Lower lobe of right lung (tissue), 2 donors: ENCODE data around the gene MTHFD1L. TPM values are rescaled to one million over a fixed set of nuclear protein-coding genes. Genes with fewer than 3 reads are reported as not detected.
A peak's percentile ranks its signal among the peaks of the same experiment; 100 is the strongest.
"Not testable (repeated sequence)": the region's sequence is repeated elsewhere in the genome, so short reads cannot be mapped to it uniquely, and the experiment has no call there.

ENCODE experiments used
- ATAC-seq, 2 donors: fragments of 200-7000 bp; cut with Tn5 transposase; one replicate each; pipeline ENCODE4 v1.9.1; 2020 to 2022; ENCODE audit warnings: mild to moderate bottlenecking in 2 of 2, moderate library complexity in 2 of 2
- DNase-seq: peaks from one replicate; pipeline ENCODE4 v3.0.0-alpha.2; 2020
- H3K27ac ChIP-seq: fragments of 200-600 bp; one replicate; pipeline ENCODE4 v1.8.0; 2022
- H3K27me3 ChIP-seq: fragments of 200-600 bp; one replicate; pipeline ENCODE4 v1.8.0; 2022; ENCODE audit warnings: low read depth
- H3K36me3 ChIP-seq: fragments of 200-600 bp; one replicate; pipeline ENCODE4 v1.8.0; 2022; ENCODE audit warnings: mild to moderate bottlenecking
- H3K4me1 ChIP-seq: fragments of 200-600 bp; one replicate; pipeline ENCODE4 v1.8.0; 2022
- H3K4me3 ChIP-seq: fragments of 200-600 bp; one replicate; pipeline ENCODE4 v1.8.0; 2022; ENCODE audit warnings: mild to moderate bottlenecking
- H3K9me3 ChIP-seq: fragments of 200-600 bp; one replicate; pipeline ENCODE4 v1.8.0; 2022
- CTCF ChIP-seq: fragments of 200-600 bp; IDR thresholded peaks from one replicate; pipeline ENCODE4 v1.8.0; 2022; ENCODE audit warnings: antibody characterized with exemption, mild to moderate bottlenecking
- intact Hi-C: fragments of 100-400 bp; cut with DNase I; formaldehyde crosslinking; loops from one replicate; pipeline ENCODE4 v1.11.0; 2022
- total RNA-seq: library from RNA; stranded (reverse); fragmentation: NEBNext Ultra II Directional; extraction: Animal tissue kit (Norgen Biotek cat#: 25700); gene quantifications from one replicate; pipeline ENCODE4 v1.2.1, GENCODE V29; 2021
- donor health status: DM: no; HTN: yes; CAD: no; lungs with severe emphysema.

Gene MTHFD1L
- total RNA-seq, 1 donor from 2014 or later = 22.1 TPM

GRCh38 chr6:151044465-151045441 lies 179.3 kb downstream of the MTHFD1L start:
- Histone ChIP-seq H3K27ac (peak overlapping the region; percentile 53), H3K4me1 (peaks cover 29% of the 10 kb centered on the region), H3K9me3 (no peaks in the 10 kb centered on the region), H3K27me3 (no peaks in the 10 kb centered on the region), H3K36me3 (no peaks in the 10 kb centered on the region), H3K4me3 (peak overlapping the region; percentile 32)
- no peak for ATAC-seq
- TF ChIP-seq CTCF = no peak
- DNase-seq = peak; percentile 71
- intact Hi-C loops = no loop called here

GRCh38 chr6:151045511-151046222 lies 180.2 kb downstream of the MTHFD1L start:
- intact Hi-C loops, H3K4me3 ChIP-seq, ATAC-seq: not testable (repeated sequence)

GRCh38 chr6:151051164-151051563 lies 185.7 kb downstream of the MTHFD1L start:
- H3K4me1 ChIP-seq = no peaks in the 10 kb centered on the region
- no peak for ATAC-seq

More at GRCh38 chr6:151045511-151046222, 180.2 kb downstream of the MTHFD1L start:
- not testable (repeated sequence) for DNase-seq, H3K9me3 ChIP-seq, H3K27me3 ChIP-seq, H3K36me3 ChIP-seq
- peak overlapping the region; percentile 53 for H3K27ac ChIP-seq
- peaks cover 24% of the 10 kb centered on the region for H3K4me1 ChIP-seq

GRCh38 chr6:151052021-151052646 lies 186.6 kb downstream of the MTHFD1L start:
- no peaks in the 10 kb centered on the region for H3K27me3 ChIP-seq
- H3K9me3 ChIP-seq = no peaks in the 10 kb centered on the region
- no peak overlapping the region for H3K27ac ChIP-seq
- TF ChIP-seq CTCF = no peak
- no peaks in the 10 kb centered on the region for H3K36me3 ChIP-seq
- no peaks in the 10 kb centered on the region for H3K4me1 ChIP-seq
- ATAC-seq (no peak), DNase-seq (no peak)
- intact Hi-C loops = no loop called here
- H3K4me3 ChIP-seq = no peak overlapping the region

More at GRCh38 chr6:151051164-151051563, 185.7 kb downstream of the MTHFD1L start:
- no peak overlapping the region for H3K4me3 ChIP-seq
- H3K36me3 ChIP-seq = no peaks in the 10 kb centered on the region
- intact Hi-C loops = no loop called here
- no peaks in the 10 kb centered on the region for H3K9me3 ChIP-seq
- H3K27ac ChIP-seq = no peak overlapping the region
- no peak for TF ChIP-seq CTCF
- DNase-seq = no peak
- no peaks in the 10 kb centered on the region for H3K27me3 ChIP-seq

GRCh38 chr6:151054306-151054705 lies 188.8 kb downstream of the MTHFD1L start:
- Histone ChIP-seq H3K27me3 (no peaks in the 10 kb centered on the region), H3K4me3 (no peak overlapping the region), H3K36me3 (no peaks in the 10 kb centered on the region), H3K4me1 (no peaks in the 10 kb centered on the region), H3K27ac (no peak overlapping the region), H3K9me3 (no peaks in the 10 kb centered on the region)
- intact Hi-C loops = no loop called here
- no peak for TF ChIP-seq CTCF
- DNase-seq (no peak), ATAC-seq (no peak)
